Subcutaneous adipose tissue (tissue), 4 donors: ENCODE measurements around the gene PTPRF. TPM values are rescaled to one million over a fixed set of nuclear protein-coding genes. Genes with fewer than 3 reads are reported as not detected.

Source experiments
- total RNA-seq, 4 donors: library from RNA; depleted of rRNA; stranded (reverse); fragments of >200 nt; gene quantifications; one replicate each; pipeline ENCODE4 v1.1.0, GENCODE V29; 2016
- TF ChIP-seq, protein P1 (sequence below): fragments of 450-650 bp; IDR thresholded peaks from one replicate; pipeline ENCODE4 v1.5.1; 2016; ENCODE audit warnings: low read depth, mild to moderate bottlenecking, control low read depth, antibody characterized with exemption, moderate library complexity

PTPRF gene
- total RNA-seq, 4 donors from 2014 or later: 99.4 to 416 (median 125) TPM

DNA sequence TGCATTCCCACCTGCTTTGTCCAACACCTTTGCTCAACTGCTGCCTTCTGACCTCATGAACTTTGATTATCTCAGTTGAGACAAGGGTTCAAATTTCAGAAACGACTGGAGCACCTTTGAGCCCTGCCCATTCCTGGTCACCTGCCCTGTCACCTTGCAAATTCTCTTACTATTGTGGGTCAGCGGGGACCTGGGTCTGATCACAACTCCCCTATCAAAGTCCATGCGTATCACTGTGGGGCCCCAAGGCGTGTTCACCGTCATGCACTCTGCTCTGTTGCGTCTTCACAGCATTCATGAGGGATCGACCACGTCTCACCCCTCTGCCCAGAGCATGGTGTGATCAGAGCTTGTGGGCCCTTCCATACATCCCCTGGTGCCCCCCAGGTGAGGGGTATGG is 12.9 kb downstream of the PTPRF start:
- TF ChIP-seq, protein P1, sequence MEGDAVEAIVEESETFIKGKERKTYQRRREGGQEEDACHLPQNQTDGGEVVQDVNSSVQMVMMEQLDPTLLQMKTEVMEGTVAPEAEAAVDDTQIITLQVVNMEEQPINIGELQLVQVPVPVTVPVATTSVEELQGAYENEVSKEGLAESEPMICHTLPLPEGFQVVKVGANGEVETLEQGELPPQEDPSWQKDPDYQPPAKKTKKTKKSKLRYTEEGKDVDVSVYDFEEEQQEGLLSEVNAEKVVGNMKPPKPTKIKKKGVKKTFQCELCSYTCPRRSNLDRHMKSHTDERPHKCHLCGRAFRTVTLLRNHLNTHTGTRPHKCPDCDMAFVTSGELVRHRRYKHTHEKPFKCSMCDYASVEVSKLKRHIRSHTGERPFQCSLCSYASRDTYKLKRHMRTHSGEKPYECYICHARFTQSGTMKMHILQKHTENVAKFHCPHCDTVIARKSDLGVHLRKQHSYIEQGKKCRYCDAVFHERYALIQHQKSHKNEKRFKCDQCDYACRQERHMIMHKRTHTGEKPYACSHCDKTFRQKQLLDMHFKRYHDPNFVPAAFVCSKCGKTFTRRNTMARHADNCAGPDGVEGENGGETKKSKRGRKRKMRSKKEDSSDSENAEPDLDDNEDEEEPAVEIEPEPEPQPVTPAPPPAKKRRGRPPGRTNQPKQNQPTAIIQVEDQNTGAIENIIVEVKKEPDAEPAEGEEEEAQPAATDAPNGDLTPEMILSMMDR: no peak

DNA sequence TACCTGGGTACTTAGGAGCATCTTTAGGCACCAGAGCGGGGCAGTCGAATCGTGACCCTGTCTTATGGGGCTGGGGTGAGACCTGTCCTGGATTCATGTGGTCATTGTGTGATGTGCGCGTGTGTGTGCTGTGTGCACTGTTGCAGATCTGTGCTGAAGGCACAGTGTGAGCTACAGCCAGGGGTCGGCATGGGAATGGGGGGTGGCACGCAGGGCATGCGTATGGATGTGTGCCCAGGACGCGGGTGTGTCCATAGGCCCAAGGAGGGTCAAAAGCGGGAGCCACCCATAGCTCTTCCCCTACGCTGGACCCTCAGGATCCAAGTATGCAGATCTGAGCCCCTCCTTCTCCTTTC is 14.6 kb downstream of the PTPRF start:
- TF ChIP-seq, protein P1: no peak

DNA sequence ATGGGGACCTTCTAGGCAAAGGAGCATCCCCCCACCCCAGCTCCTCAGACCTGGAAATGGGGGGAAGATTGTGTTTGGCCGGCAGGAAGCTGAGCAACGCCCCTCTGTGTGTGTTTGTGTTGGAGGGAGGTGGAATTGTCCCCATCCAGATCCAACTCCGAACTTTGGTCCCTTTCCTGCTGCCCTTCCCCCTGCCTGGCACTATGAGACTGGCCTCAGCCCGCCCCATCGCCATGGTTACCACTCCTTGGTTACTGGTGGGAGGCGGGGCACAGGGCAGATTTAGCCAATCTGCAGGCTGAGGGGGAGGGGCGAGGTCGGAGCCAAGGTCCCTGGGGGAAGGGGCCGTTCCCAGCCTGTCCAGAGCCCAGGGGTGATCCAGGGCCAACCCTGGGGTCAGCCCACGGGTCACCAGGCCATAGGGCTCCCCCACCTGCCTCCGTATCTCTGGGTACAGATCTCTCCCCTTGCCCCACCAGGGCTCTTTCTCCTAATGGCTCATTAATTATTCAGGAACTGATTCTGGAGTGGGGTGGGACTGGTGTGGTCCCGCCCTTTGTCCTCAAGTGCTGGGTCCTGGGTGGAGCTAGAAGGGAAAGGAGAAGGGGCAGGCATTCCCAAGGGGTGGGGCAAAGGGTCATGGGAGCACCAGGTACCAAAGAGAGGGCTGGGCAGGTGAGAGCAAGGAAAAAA is 15.2 kb downstream of the PTPRF start:
- TF ChIP-seq, protein P1: no peak

DNA sequence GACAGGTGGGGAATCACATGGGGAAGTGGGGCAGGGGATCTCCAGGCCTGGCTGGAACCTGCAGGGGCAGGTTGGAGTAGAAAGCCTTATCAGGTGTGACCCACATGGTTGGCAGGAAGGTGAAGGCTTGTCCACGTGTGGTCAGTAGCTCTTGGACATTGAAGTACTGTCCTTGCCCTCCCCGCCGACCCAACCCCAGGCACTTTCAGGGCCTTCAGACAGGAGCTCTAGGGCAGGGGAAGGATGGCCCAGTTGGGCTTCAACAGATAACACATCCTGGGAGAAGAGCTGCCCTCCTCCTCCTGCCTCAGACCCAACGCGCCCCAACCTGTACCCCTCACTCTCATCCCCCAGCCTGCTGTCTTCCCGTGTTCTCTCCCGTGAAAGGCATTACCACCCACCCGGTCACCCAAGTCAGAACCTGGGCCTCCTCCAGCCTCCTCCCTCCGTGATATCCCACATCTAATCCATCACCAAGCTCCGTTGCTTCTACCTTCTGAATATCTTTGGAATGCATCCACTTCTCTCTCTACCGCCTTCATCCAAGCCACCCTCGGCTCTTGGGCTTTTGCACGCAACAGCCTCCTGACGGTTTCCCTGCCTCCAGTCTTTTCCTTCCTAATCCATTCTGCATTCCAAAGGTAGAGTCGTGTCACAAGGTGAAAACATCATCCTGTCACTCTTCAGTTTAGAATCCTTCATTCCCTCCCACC is 15.9 kb downstream of the PTPRF start:
- TF ChIP-seq, protein P1: no peak

DNA sequence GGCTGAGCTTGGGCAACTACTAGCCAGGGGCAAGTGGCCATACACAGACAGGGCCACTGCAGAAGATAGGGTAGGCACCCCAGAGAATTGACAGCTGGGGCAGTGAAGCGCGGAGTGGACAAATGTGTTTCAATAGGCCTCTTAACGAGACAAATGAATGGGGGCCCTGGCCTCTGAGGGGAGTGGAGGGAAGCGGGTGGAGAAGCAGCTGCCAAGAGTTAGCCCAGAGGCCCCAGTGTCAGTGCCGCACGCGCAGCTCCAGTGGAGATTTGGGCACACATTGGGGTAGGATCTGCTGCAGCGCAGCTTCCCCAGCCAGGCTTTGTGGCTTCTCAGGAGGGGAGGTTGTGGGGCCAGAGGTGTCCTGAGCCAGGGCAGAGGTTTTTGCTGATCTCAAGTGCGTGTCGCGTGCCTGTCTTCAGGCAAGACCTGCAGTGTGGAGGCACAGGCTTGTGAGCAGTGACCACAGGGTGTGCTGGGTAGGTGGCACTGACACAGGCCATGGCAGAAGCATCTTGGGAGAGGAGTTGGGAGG is 16.9 kb downstream of the PTPRF start:
- TF ChIP-seq, protein P1: no peak

DNA sequence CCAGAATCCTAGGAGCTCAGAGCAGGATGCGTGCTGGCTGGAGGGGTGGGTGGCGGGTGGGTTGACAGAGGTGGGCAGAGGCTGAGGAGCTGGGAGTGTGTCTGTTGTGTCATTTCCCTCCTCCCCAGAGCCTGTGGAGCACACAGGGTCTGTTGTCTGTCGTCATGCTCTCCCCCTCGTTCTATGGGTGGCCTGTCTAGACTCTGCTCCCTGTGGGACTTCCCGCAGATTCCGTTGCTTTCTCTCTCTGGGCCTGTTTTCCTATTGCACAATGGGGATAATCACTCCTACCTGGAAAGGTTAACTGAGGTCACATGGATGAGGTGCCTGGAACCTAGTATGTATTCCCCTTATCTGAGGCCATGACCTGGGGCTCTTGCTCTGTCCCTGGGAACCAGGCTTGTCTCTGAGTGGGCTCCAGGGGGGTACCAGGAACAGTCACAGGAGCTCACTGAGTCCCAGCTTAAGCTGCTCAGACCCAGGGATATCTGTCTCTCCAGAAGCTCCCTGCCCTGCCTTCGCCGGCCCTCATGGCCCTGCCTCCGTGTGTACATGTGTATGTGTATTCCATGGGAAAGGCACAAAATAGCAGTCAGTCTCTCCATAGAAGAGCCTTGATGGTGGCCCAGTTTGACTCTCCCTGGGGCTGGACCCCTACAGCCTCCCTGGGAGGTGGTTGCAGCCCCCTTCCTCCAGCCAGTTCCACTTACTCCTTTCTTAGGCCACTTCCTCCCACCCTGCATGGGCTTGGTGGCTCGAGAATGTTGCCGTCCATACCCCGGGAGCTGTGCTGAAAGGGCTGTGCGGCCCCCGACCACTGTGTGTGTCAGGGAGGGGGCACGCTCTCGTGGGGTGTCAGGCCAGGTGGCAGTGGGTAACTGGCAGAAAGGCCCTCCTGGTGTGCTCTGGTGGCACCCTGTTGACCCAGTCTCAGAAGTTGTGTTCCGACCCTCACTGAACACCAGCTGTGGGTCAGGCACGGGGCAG is 17.9 kb downstream of the PTPRF start:
- TF ChIP-seq, protein P1: no peak
